ENCODE data around the gene HOXC4.
A peak's percentile ranks its signal among the peaks of the same experiment; 100 is the strongest.

Gene HOXC4

GRCh38 chr12:54032627-54033100 is 21.0 kb upstream of the HOXC4 start, which contains the start of gene HOXC5 (continued):
- TF ChIP-seq ZNF596 (tag by site-specific recombination; IDR thresholded peaks at IDR 0.05) = peak; percentile 88
- TF ChIP-seq ZNF311 (tag by site-specific recombination; IDR thresholded peaks at IDR 0.05; ENCODE audit: borderline replicate concordance) = no peak
- TF ChIP-seq ZNF610 (tag by site-specific recombination; IDR thresholded peaks at IDR 0.05; ENCODE audit: borderline replicate concordance) = peak; percentile 80
- peak; percentile 94; the same call in 1 of the 2 replicates for TF ChIP-seq ZNF324 (tag by site-specific recombination; IDR thresholded peaks at IDR 0.05)
- TF ChIP-seq ZBTB6 (tag by site-specific recombination; IDR thresholded peaks at IDR 0.05) = no peak
- TF ChIP-seq REST (tag by site-specific recombination; IDR thresholded peaks at IDR 0.05) = peak; percentile 56
- peak; percentile 96 for TF ChIP-seq PRDM10 (tag by site-specific recombination; IDR thresholded peaks at IDR 0.05)
- peak; percentile 68 for TF ChIP-seq ZNF600 (tag by site-specific recombination; IDR thresholded peaks at IDR 0.05)
- no peak for TF ChIP-seq ZNF623 (tag by site-specific recombination; IDR thresholded peaks at IDR 0.05)
- no peak for TF ChIP-seq ZNF645 (tag by site-specific recombination; IDR thresholded peaks at IDR 0.05)
- peak; percentile 68 for TF ChIP-seq ZNF558 (tag by site-specific recombination; IDR thresholded peaks at IDR 0.05)
- peak; percentile 88 for TF ChIP-seq ZBTB17 (tag by site-specific recombination; IDR thresholded peaks at IDR 0.05)
- TF ChIP-seq ZNF549 (tag by site-specific recombination; IDR thresholded peaks at IDR 0.05) = no peak
- TF ChIP-seq ZEB2 (tag by site-specific recombination; IDR thresholded peaks at IDR 0.05) = peak; percentile 95
- no peak for TF ChIP-seq ZNF280C (tag by site-specific recombination; IDR thresholded peaks at IDR 0.05)
- TF ChIP-seq ZNF777 (tag by site-specific recombination; IDR thresholded peaks at IDR 0.05; ENCODE audit: borderline replicate concordance) = no peak
- peak; percentile 97 for TF ChIP-seq ZNF366 (tag by site-specific recombination; conservative IDR thresholded peaks at IDR 0.05)
- no peak for TF ChIP-seq YY2 (tag by site-specific recombination; IDR thresholded peaks at IDR 0.05)
- TF ChIP-seq ZNF223 (tag by site-specific recombination; IDR thresholded peaks at IDR 0.05) = no peak; the same call in 1 of the 2 replicates
- TF ChIP-seq ZNF248 (tag by site-specific recombination; IDR thresholded peaks at IDR 0.05) = no peak
- TF ChIP-seq KLF8 (tag by site-specific recombination; IDR thresholded peaks at IDR 0.05) = peak; percentile 95
- no peak for TF ChIP-seq ZNF707 (tag by site-specific recombination; IDR thresholded peaks at IDR 0.05)
- TF ChIP-seq ZNF350 (tag by site-specific recombination; IDR thresholded peaks at IDR 0.05) = no peak
- no peak for TF ChIP-seq ZNF555 (tag by site-specific recombination; conservative IDR thresholded peaks at IDR 0.05)
- no peak for TF ChIP-seq ZNF155 (tag by site-specific recombination; IDR thresholded peaks at IDR 0.05)
- no peak for TF ChIP-seq ZNF513 (tag by site-specific recombination; IDR thresholded peaks at IDR 0.05)
- TF ChIP-seq ZNF221 (tag by site-specific recombination; IDR thresholded peaks at IDR 0.05; ENCODE audit: borderline replicate concordance) = no peak

All from HEK293 (cell line).